ENCODE data around the gene ZSWIM6.

The ZSWIM6 gene

GRCh38 chr5:61449804-61450492 lies 117.9 kb downstream of the ZSWIM6 start:
- peak; percentile 94 for DNase-seq

GRCh38 chr5:61450493-61451279 lies 118.6 kb downstream of the ZSWIM6 start:
- DNase-seq = peak; percentile 81

GRCh38 chr5:61455179-61456006 lies 123.3 kb downstream of the ZSWIM6 start:
- DNase-seq = no peak

GRCh38 chr5:61460471-61460870 lies 128.4 kb downstream of the ZSWIM6 start:
- no peak for DNase-seq

- no peak for DNase-seq
Observed at GRCh38 chr5:61461417-61461816, 129.4 kb downstream of the ZSWIM6 start.

GRCh38 chr5:61461926-61462325 lies 129.9 kb downstream of the ZSWIM6 start:
- peak; percentile 24 for DNase-seq

GRCh38 chr5:61463596-61463995 lies 131.5 kb downstream of the ZSWIM6 start:
- no peak for DNase-seq

GRCh38 chr5:61464512-61464911 lies 132.5 kb downstream of the ZSWIM6 start:
- no peak for DNase-seq

GRCh38 chr5:61465066-61465465 lies 133.0 kb downstream of the ZSWIM6 start:
- peak; percentile 59 for DNase-seq

GRCh38 chr5:61465496-61465895 lies 133.4 kb downstream of the ZSWIM6 start:
- no peak for DNase-seq

GRCh38 chr5:61466017-61466416 lies 134.0 kb downstream of the ZSWIM6 start:
- no peak for DNase-seq

- DNase-seq = peak; percentile 78
Observed at GRCh38 chr5:61467766-61468482, 135.9 kb downstream of the ZSWIM6 start.

- no peak for DNase-seq
Observed at GRCh38 chr5:61468483-61468865, 136.4 kb downstream of the ZSWIM6 start.

- no peak for DNase-seq
Observed at GRCh38 chr5:61471352-61471751, 139.3 kb downstream of the ZSWIM6 start.

- DNase-seq = no peak
Observed at GRCh38 chr5:61472172-61472958, 140.3 kb downstream of the ZSWIM6 start.

- DNase-seq = no peak
Observed at GRCh38 chr5:61474746-61475145, 142.7 kb downstream of the ZSWIM6 start.

- DNase-seq = no peak
Observed at GRCh38 chr5:61477788-61478187, 145.7 kb downstream of the ZSWIM6 start.

GRCh38 chr5:61479850-61480614 lies 148.0 kb downstream of the ZSWIM6 start:
- no peak for DNase-seq

GRCh38 chr5:61482980-61483379 lies 150.9 kb downstream of the ZSWIM6 start:
- DNase-seq = no peak

GRCh38 chr5:61486476-61486875 lies 154.4 kb downstream of the ZSWIM6 start:
- DNase-seq = peak; percentile 50

GRCh38 chr5:61489574-61489973 lies 157.5 kb downstream of the ZSWIM6 start:
- DNase-seq = no peak

All from fibroblast of skin of scalp (primary cell).